Epithelial cell of esophagus (primary cell): ENCODE data around the gene APP.
A peak's percentile ranks its signal among the peaks of the same experiment; 100 is the strongest.

Experiments
- DNase-seq: peaks from one replicate; pipeline ENCODE4 v3.0.0; 2010; ENCODE audit warnings: low read depth
- H3K4me3 ChIP-seq: 2 replicates; pipeline ENCODE4 v1.5.1; 2011; ENCODE audit warnings: mild to moderate bottlenecking, low read length, control low read depth
- CTCF ChIP-seq: IDR thresholded peaks from 2 replicates; pipeline ENCODE4 v1.5.1; 2011; ENCODE audit warnings: low read depth, mild to moderate bottlenecking, low read length, control low read depth, inconsistent platforms; ENCODE audit not compliant: insufficient read depth; ENCODE audit errors: missing control alignments

Gene APP

GRCh38 chr21:25977068-25977611, 193.4 kb downstream of the APP start:
- no peak overlapping the region for H3K4me3 ChIP-seq
- DNase-seq, result no peak
- no peak for TF ChIP-seq CTCF

GRCh38 chr21:25974964-25975363, 195.6 kb downstream of the APP start:
- no peak overlapping the region for H3K4me3 ChIP-seq
- TF ChIP-seq CTCF, result no peak
- no peak for DNase-seq

GRCh38 chr21:25970254-25970930, 200.2 kb downstream of the APP start:
- no peak for TF ChIP-seq CTCF
- no peak overlapping the region for H3K4me3 ChIP-seq
- DNase-seq, result peak; percentile 51

GRCh38 chr21:25967901-25968438, 202.6 kb downstream of the APP start:
- no peak for TF ChIP-seq CTCF
- peak; percentile 37 for DNase-seq
- H3K4me3 ChIP-seq, result no peak overlapping the region

- TF ChIP-seq CTCF, result no peak
- no peak overlapping the region for H3K4me3 ChIP-seq
- DNase-seq, result peak; percentile 71
These were observed 203.2 kb downstream of the APP start for GRCh38 chr21:25967181-25967900.

GRCh38 chr21:25965951-25966707, 204.4 kb downstream of the APP start:
- H3K4me3 ChIP-seq, result no peak overlapping the region
- DNase-seq, result no peak
- TF ChIP-seq CTCF, result no peak
